ENCODE data around the gene MMP25. TPM values are rescaled to one million over a fixed set of nuclear protein-coding genes. Genes with fewer than 3 reads are reported as not detected.
A peak's percentile ranks its signal among the peaks of the same experiment; 100 is the strongest.

Gene MMP25
- total and polyA plus RNA-seq, 10 of the 15 experiments (the other 5 are each of a cell fraction or from before 2014, with no cell fraction given), result 0.03 to 0.36 (median 0.13) TPM; not detected in 1

- ChIA-PET RAD21 (ENCODE audit: unreplicated experiment) (interaction anchor here (0.5 to 5.3 kb wide), 7 partner anchors 9 to 72 kb away, joined by 3 to 55 read pairs (median 5); partner anchors contain the start of gene ZNF213), POLR2A (interaction anchor here (0.7 to 1.9 kb wide), 5 partner anchors 19 to 76 kb away, joined by 3 to 9 read pairs (median 4); partner anchors contain the start of gene IL32), SMC1A (ENCODE audit: uncharacterized antibody, unreplicated experiment) (interaction anchor here (0.6 to 7.4 kb wide), 9 partner anchors 10 to 94 kb away, joined by 3 to 67 read pairs (median 3); partner anchors contain the start of genes IL32 and ZNF205), CTCF (interaction anchor here (0.5 to 21.2 kb wide), 18 partner anchors 10 to 1339 kb away, joined by 3 to 396 read pairs (median 5); partner anchors contain the start of genes IL32 and ZNF213)
- TF ChIP-seq ELK1 (IDR thresholded peaks at IDR 0.05; ENCODE audit: low read depth, low read length) (no peak), RUNX3 (IDR thresholded peaks at IDR 0.05; ENCODE audit: low read length) (peak; percentile 46; the same call in 1 of the 2 replicates), ZNF384 (IDR thresholded peaks at IDR 0.05; ENCODE audit: borderline replicate concordance, low read depth, low read length) (0 out of 2 replicates have a peak, but pooled peaks have one; percentile 36), RCOR1 (conservative IDR thresholded peaks at IDR 0.05; ENCODE audit: low read depth, low read length) (no peak), SMC3 (IDR thresholded peaks at IDR 0.05; ENCODE audit: borderline replicate concordance, low read length) (peak; percentile 66; the same call in 1 of the 2 replicates), DPF2 (IDR thresholded peaks at IDR 0.05) (no peak), MEF2A (IDR thresholded peaks at IDR 0.05; ENCODE audit: insufficient read depth, low read depth, low read length) (0 out of 2 replicates have a peak, but pooled peaks have one; percentile 8), MXI1 (IDR thresholded peaks at IDR 0.05; ENCODE audit: low read depth, low read length) (0 out of 2 replicates have a peak, but pooled peaks have one; percentile 36), CTCF (IDR thresholded peaks at IDR 0.05 in 2 of 3, conservative IDR thresholded peaks at IDR 0.05 in 1 of 3; ENCODE audit: control insufficient read depth in 2 of 3, extremely low read depth in 1 of 3, insufficient read depth in 1 of 3, low read depth in 3 of 3, low read length in 3 of 3) (peak; percentile 47 to 61 (median 54)), MLLT1 (IDR thresholded peaks at IDR 0.05) (peak; percentile 20; the same call in 1 of the 2 replicates), YY1 (IDR thresholded peaks at IDR 0.05; ENCODE audit: low read depth, low read length) (0 out of 2 replicates have a peak, but pooled peaks have one; percentile 27), RAD21 (IDR thresholded peaks at IDR 0.05; ENCODE audit: insufficient read depth, low read depth, low read length) (peak; percentile 54), NBN (IDR thresholded peaks at IDR 0.05) (0 out of 2 replicates have a peak, but pooled peaks have one; percentile 69), E2F8 (IDR thresholded peaks at IDR 0.05; ENCODE audit: low read depth, partially characterized antibody) (peak; percentile 31)
- ATAC-seq (peak; percentile 90), DNase-seq (ENCODE audit: low read depth, low spot score) (no peak), FAIRE-seq (peak; percentile 99)
- Histone ChIP-seq H3K4me1 (ENCODE audit: control insufficient read depth, insufficient read depth, low read length) (peaks cover 14% of the 10 kb centered on the region), H3K9me3 (replicated peaks; ENCODE audit: control insufficient read depth, insufficient read depth, low read length) (no peaks in the 10 kb centered on the region), H3K27me3 (replicated peaks in 1 of 2; ENCODE audit: control insufficient read depth in 2 of 2, insufficient read depth in 2 of 2, low read length in 1 of 2) (no peaks in the 10 kb centered on the region), H4K20me1 (ENCODE audit: control insufficient read depth, insufficient read depth) (no peaks in the 10 kb centered on the region), H2AFZ (ENCODE audit: control insufficient read depth, low read depth, low read length) (no peak overlapping the region), H3K27ac (ENCODE audit: control insufficient read depth, insufficient read depth) (no peak overlapping the region), H3K9ac (ENCODE audit: control insufficient read depth, insufficient read depth, low read length) (no peak overlapping the region), H3K79me2 (ENCODE audit: control insufficient read depth, insufficient read depth, low read length) (no peaks in the 10 kb centered on the region), H3K4me2 (ENCODE audit: control insufficient read depth, insufficient read depth) (peak overlapping the region; percentile 2; the same call in 1 of the 2 replicates), H3K4me3 (no peak overlapping the region), H3K36me3 (ENCODE audit: control insufficient read depth in 2 of 2, insufficient read depth in 2 of 2, low read length in 1 of 2) (no peaks in the 10 kb centered on the region)
- intact Hi-C loops (cut with micrococcal nuclease; ENCODE audit: unreplicated experiment) (loop anchor here (1.0 to 2.0 kb wide), 2 partner anchors 33 to 37 kb away; no protein-coding TSS in a partner anchor), in situ Hi-C loops (cut with MboI) (loop anchor here (5.0 kb wide), 1 partner anchor 34 kb away; no protein-coding TSS in a partner anchor)
- WGBS (ENCODE audit: insufficient coverage, insufficient replicate concordance, low lambda C conversion rate, missing lambda C conversion rate), result 0% methylated on average over 4 of the region's 4 CpGs
- BruUV-seq (replicated peaks), result no TSS peak
Observed at GRCh38 chr16:3095869-3096268, 49.5 kb downstream of the MMP25 start.
